Measurements from ENCODE around the gene C2orf92.

DNA sequence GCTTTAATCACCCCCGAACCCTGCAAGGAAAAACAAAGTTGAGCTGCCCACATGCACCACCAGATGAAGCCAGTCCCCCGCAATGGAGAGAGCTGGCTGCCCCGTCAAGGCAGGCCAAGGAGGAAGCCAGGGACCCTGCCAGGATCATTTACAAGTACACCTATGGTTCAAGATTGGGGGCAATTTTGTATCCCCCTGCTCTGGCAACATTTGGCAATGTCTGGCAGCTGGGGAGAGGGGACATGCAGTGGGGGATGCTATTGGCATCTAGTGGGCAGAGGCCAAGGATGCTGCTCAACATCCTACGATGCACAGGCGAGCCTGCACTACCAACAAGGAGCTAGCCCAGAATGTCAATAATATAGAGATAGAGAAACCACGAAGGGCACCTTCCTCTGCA lies 7.6 kb upstream of the C2orf92 start:
- TF ChIP-seq, protein P1, sequence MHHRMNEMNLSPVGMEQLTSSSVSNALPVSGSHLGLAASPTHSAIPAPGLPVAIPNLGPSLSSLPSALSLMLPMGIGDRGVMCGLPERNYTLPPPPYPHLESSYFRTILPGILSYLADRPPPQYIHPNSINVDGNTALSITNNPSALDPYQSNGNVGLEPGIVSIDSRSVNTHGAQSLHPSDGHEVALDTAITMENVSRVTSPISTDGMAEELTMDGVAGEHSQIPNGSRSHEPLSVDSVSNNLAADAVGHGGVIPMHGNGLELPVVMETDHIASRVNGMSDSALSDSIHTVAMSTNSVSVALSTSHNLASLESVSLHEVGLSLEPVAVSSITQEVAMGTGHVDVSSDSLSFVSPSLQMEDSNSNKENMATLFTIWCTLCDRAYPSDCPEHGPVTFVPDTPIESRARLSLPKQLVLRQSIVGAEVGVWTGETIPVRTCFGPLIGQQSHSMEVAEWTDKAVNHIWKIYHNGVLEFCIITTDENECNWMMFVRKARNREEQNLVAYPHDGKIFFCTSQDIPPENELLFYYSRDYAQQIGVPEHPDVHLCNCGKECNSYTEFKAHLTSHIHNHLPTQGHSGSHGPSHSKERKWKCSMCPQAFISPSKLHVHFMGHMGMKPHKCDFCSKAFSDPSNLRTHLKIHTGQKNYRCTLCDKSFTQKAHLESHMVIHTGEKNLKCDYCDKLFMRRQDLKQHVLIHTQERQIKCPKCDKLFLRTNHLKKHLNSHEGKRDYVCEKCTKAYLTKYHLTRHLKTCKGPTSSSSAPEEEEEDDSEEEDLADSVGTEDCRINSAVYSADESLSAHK (tag by site-specific recombination; IDR thresholded peaks at IDR 0.05), result no peak
- no peak for TF ChIP-seq MYNN (tag by site-specific recombination; IDR thresholded peaks at IDR 0.05; ENCODE audit: borderline replicate concordance)
- TF ChIP-seq, protein P2, sequence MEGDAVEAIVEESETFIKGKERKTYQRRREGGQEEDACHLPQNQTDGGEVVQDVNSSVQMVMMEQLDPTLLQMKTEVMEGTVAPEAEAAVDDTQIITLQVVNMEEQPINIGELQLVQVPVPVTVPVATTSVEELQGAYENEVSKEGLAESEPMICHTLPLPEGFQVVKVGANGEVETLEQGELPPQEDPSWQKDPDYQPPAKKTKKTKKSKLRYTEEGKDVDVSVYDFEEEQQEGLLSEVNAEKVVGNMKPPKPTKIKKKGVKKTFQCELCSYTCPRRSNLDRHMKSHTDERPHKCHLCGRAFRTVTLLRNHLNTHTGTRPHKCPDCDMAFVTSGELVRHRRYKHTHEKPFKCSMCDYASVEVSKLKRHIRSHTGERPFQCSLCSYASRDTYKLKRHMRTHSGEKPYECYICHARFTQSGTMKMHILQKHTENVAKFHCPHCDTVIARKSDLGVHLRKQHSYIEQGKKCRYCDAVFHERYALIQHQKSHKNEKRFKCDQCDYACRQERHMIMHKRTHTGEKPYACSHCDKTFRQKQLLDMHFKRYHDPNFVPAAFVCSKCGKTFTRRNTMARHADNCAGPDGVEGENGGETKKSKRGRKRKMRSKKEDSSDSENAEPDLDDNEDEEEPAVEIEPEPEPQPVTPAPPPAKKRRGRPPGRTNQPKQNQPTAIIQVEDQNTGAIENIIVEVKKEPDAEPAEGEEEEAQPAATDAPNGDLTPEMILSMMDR (tag by site-specific recombination; IDR thresholded peaks at IDR 0.05), result no peak
- no peak for TF ChIP-seq ZSCAN16 (tag by site-specific recombination; IDR thresholded peaks at IDR 0.05)
- TF ChIP-seq, protein P3, sequence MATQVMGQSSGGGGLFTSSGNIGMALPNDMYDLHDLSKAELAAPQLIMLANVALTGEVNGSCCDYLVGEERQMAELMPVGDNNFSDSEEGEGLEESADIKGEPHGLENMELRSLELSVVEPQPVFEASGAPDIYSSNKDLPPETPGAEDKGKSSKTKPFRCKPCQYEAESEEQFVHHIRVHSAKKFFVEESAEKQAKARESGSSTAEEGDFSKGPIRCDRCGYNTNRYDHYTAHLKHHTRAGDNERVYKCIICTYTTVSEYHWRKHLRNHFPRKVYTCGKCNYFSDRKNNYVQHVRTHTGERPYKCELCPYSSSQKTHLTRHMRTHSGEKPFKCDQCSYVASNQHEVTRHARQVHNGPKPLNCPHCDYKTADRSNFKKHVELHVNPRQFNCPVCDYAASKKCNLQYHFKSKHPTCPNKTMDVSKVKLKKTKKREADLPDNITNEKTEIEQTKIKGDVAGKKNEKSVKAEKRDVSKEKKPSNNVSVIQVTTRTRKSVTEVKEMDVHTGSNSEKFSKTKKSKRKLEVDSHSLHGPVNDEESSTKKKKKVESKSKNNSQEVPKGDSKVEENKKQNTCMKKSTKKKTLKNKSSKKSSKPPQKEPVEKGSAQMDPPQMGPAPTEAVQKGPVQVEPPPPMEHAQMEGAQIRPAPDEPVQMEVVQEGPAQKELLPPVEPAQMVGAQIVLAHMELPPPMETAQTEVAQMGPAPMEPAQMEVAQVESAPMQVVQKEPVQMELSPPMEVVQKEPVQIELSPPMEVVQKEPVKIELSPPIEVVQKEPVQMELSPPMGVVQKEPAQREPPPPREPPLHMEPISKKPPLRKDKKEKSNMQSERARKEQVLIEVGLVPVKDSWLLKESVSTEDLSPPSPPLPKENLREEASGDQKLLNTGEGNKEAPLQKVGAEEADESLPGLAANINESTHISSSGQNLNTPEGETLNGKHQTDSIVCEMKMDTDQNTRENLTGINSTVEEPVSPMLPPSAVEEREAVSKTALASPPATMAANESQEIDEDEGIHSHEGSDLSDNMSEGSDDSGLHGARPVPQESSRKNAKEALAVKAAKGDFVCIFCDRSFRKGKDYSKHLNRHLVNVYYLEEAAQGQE (tag by site-specific recombination; IDR thresholded peaks at IDR 0.05), result no peak
- no peak for TF ChIP-seq ZNF23 (tag by site-specific recombination; IDR thresholded peaks at IDR 0.05; ENCODE audit: borderline replicate concordance)
- no peak for TF ChIP-seq ZIC2 (tag by site-specific recombination; IDR thresholded peaks at IDR 0.05)
- TF ChIP-seq REPIN1 (tag by site-specific recombination; IDR thresholded peaks at IDR 0.05; ENCODE audit: low read depth), result no peak
- TF ChIP-seq ZNF138 (tag by site-specific recombination; IDR thresholded peaks at IDR 0.05; ENCODE audit: borderline replicate concordance), result no peak
